ENCODE measurements around the gene LRRC51. TPM values are rescaled to one million over a fixed set of nuclear protein-coding genes. Genes with fewer than 3 reads are reported as not detected.
"Not testable (repeated sequence)": the region's sequence is repeated elsewhere in the genome, so short reads cannot be mapped to it uniquely, and the experiment has no call there.

The LRRC51 gene
- total RNA-seq, 1 experiment from 2014 or later = 6.4 TPM

DNA sequence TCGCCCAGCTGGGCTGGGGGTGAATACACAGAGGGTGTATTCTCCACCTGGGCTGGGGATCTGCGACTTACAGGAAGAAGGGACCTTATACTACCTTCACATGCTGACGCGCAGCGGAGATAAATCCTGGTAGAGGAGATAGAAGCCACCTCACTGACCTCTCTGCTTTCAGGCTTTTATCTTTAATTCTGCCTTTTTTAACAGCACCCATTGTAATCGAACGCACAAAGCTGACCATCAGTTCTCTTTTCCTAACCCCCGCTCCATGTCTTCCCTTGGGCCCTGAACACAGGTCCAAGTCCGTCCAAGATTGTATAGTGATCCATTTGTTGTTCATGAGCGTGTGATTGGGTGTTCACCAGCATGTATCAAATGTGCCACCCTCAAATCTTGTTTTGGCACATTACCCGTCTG is 23.1 kb downstream of the LRRC51 start:
- DNase-seq (ENCODE audit: low read depth) = no peak

GRCh38 chr11:72105888-72106287 is 25.2 kb downstream of the LRRC51 start, which contains the start of gene TOMT:
TOMT (plus strand) TSS chr11:72105924; CDS start chr11:72105952, 28 bp downstream.
- DNase-seq (ENCODE audit: low read depth) = no peak

GRCh38 chr11:72111300-72112142 is 30.9 kb downstream of the LRRC51 start:
- peak; percentile 27 for DNase-seq (ENCODE audit: low read depth)

DNA sequence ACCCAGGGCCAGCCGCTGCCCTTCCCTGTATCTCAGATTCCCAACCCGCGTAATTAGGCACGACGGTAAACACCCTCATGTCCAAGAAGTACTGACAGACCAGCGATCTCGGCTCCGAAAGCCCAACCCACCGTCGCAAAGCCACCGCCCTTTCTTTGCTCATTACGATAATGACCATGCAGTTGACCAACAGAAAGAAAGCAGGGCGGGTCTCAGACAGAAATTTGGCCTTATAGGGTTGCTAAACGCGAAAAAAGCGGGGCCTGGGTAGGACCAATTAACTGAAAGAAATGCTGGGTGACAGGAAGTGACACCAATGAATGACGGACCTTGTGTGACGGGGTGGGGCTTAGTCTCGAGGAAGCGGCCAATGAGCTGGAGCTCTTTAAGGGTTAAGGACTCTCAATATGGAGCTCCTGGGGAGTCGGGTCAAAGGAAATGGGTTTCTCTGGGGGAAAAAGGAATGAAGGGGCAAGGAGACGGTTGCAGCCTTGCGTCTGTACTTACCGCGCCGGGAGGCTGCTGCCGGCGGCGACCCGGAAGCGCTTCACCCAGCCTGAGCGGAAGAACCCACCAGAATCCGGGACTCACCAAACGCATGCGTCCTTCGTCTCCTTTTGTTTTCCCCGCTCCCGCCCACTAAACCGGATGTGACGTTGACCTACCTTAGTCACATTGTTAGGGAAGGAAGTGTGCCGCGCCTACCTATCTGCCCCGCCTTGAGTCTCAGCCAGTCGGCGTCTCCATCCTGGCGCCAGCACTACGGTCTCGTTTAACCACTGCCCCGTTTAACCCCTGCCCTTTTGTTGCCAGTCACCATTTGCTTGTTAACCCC is 31.7 kb downstream of the LRRC51 start, which contains the start of gene ANAPC15:
Gene ANAPC15, minus strand, starts transcription at position 553 of the 835 bp plus-strand sequence. CDS start 1,419 bp downstream, outside the sequence.
- DNase-seq (ENCODE audit: low read depth) = peak; percentile 100

DNA sequence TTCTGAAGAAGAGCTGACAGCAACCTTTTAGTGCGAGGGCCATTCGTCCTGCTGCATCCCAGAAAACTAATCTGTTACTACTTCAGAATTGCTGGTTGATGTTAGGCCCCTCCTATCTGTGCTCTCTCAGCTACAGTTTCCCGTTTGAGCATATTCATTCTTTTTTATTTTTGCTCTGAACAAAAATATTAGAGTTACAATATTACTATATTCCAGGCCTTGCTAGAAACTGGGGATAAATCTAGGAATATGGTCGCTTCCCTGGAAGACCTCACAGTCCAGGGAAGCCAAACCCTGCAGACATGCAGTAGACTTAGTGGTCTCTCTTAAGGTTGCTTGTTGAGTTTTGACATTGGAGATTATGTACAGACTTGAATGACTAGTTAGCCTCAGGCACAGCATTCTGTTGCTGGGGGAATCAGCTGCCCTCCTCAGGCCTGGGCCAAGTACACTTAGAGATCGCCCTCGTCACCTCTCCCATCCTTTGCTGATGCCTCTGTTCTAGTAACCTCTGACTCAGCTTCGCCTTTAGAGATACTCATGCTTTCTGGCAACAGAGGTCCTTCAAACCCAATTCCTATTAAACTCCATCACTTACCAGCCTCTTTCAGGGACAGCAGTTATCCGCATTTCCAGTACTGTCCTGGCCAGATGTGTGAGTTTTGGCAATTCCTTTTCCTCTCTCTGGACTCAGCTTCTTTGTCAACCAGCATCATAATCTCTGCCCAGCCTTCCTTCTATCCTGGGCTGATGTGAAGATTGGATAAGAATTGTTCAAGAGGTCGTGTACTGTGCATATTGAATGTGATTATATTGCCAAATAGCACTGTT is 32.5 kb downstream of the LRRC51 start:
- DNase-seq (ENCODE audit: low read depth) = peak; percentile 55

DNA sequence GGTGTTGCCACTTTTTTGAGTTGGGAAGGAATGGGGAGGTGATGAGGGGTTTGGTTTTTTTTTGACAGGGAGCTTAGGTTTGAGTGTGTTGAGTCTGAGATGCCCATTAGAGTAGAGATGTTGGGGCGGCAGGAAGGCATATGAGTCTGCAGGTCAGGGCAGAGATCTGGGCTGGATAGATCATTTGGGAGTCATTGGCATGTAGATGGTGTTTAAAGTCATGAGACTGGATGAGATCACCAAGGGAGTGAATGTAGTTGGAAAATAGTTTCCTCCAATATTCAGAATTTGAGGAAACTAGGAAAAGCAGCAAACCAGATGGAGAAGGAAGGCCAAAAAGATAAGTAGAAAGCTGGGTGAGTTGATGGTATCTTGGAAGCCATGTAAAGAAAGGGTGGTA is 33.9 kb downstream of the LRRC51 start:
- no peak for DNase-seq (ENCODE audit: low read depth)

DNA sequence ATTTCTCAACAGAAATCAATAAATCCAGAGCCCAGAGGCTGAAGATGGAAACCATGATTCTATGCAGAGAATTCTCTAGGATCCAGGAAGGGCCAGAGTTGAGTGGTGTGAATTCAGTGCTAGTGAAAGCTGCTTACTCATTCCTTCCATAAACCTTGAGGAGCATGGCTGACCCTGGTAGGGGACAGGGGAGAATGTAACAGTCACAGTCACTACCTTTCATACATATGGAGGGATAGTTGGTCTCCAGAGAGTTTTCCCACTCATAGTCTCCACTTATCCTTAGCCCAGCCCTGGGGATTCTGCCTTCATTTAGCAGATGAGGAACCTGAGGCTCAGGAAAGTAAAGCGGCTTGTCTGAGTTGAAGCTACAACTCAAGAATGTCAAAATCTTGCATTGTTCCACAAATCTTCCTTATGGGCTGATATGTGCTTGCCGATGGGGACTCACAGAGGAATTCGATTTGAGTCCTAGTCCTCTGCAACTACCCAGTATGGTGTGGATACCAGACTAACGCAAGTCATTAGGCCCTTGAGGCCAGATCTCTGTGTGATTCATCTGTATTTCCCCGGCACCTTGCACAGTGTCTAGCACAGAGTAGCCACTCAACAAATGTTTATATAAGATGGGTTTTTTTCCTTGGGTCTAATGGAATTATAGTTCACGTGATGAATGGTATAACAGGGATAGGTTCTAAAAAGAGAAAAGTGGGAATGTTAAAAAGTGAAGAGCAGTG is 35.5 kb downstream of the LRRC51 start:
- DNase-seq (ENCODE audit: low read depth) = no peak

DNA sequence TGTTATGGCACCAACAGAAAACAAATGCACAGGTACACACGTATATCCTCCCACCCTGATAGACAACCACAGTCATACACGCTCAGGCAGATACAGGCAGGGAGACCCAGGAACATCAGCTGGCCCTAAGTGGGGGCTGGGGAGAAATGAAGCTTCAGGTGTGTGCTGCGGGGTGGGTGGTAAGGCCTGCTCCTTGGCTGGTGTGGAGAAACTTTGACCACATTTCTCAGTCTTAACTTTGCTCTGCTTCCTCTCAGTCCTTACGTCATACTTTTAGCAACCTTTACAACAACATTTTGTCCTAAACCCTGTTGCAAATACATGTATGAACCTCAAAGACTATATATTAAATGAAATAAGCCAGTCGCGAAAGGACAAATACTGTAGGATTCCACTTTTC is 38.5 kb downstream of the LRRC51 start:
- no peak for DNase-seq (ENCODE audit: low read depth)

- DNase-seq (ENCODE audit: low read depth) = no peak
These were observed 40.3 kb downstream of the LRRC51 start for GRCh38 chr11:72120930-72121329.

DNA sequence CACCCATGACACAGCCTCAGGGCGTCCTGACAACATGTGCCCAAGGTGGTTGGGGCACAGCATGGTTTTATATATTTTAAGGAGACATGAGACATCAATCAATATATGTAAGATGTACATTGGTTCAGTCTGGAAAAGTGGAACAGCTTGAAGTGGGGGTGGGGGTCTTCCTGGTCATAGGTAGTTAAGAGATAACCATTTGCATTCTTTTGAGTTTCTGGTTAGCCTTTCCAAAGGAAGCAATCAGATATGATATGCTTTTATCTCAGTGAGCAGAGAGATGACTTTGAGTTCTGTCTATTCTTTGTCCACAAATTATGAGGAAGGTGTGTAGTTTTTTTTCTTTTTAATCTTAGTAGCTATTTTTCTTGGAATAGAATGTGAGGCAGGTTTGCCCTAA is 42.0 kb downstream of the LRRC51 start:
- DNase-seq (ENCODE audit: low read depth) = no peak

GRCh38 chr11:72123117-72123653 is 42.5 kb downstream of the LRRC51 start:
- DNase-seq (ENCODE audit: low read depth) = no peak

- DNase-seq (ENCODE audit: low read depth) = no peak
These were observed 43.4 kb downstream of the LRRC51 start for GRCh38 chr11:72124046-72124445.

DNA sequence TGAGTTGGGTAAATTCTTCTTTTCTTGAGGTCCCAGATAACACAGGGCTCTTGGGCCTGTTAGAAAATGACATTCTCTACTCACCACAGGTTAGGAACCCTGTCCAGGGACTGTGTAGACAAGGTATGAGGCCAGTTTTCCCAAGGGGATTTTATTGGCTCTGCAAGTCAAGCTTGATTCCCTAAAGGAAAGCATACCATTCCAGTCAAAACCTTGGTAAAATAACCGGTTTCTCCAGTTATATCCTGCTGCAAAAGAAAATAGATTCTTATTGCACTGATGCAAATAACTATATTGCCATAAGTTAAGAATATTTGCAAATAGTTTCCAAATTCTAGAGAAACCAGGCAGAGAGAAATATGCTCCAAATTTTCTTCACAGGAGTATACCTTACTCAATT is 45.3 kb downstream of the LRRC51 start:
- DNase-seq (ENCODE audit: low read depth) = no peak

DNA sequence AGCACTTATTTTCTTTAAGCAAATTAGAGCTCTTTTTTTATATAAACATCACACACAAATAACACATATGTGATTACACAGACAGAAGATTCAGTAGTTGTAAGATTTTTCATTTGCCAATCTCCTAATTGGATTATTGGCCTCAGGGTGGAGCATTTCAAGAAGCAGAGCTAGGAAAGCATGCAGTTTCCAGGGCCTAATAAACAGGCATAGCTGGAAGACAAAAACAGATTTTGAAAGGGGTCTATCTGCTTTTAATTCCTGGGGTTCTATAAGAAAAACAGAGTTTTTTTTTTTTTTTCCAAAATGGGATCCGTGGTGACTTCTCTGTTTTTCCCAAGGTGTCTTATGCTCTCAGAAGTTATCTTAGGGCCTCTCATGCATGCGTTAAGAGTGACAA is 47.3 kb downstream of the LRRC51 start:
- no peak for DNase-seq (ENCODE audit: low read depth)

DNA sequence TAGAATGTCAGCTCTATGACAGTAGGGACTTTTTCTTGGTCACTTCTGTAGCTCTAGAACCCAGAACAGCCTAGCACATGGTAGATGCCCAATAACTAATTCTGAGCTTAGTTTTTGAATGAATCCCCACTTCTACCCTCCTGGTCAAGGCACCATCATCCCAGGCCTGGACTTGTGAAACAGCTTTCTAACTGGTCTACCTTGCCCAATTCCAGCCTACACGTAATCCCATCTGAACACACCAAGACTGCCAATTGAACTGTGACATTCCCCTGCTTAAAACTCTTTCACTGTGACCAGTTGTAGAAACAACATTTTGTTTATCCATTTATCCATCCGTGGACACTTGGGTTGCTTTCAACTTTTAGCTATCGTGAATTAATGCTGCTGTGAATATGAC is 48.7 kb downstream of the LRRC51 start:
- no peak for DNase-seq (ENCODE audit: low read depth)

DNA sequence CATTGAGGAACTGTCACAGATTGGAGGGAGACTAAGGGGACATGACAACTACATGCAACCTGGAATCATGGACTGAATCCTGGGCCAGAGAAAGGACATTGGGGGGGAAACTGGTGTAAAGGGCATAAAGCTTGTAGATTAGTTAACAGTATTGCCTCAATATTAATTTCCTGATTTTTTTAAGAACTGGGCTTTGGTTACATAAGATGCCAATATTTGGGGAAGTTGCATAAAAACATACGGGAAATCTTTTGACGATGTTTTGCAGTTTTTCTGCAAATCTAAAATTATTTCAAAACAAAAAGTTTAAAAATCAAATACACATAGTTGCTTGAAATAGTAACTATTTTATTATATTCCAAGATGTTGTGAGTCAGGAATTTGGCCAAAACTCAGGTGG is 52.0 kb downstream of the LRRC51 start:
- no peak for DNase-seq (ENCODE audit: low read depth)

GRCh38 chr11:72135473-72135872 is 54.8 kb downstream of the LRRC51 start, which contains the start of gene FOLR3:
FOLR3 (plus strand) TSS chr11:72135725; CDS start chr11:72135953, 228 bp downstream.
- DNase-seq (ENCODE audit: low read depth) = not testable (repeated sequence)

GRCh38 chr11:72135891-72136683 is 55.4 kb downstream of the LRRC51 start:
- no peak for DNase-seq (ENCODE audit: low read depth)

DNA sequence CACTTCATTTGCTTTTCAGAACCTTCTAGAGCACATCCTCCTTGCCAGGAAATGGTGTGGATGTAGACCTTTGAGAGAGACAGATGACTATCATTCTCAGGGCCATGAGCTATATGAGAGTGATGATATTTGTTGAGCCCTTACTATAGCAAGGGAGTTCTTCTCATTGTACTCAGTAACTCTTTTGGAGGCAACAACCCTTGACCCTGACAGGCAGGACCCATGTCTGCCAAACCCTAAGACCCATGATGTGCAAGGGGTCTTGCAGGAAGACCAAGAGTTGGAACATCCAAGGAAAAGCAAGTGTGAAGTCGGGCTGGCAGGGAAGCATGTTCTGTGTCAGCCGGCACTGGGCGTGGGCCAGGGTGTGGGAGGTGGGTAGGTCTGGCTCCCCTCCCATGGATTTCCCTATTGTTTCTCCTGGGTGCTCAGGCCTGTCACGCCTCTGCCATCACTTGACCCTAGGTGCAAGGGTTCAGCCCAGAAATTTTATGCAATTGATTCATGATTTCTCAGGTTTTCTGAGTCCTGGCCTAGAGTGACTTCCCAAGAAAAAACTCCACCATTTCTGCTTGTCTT is 56.1 kb downstream of the LRRC51 start:
- DNase-seq (ENCODE audit: low read depth) = no peak

Data from LHCN-M2 (cell line).